Measurements from ENCODE around the gene ZNF485. TPM values are rescaled to one million over a fixed set of nuclear protein-coding genes. Genes with fewer than 3 reads are reported as not detected.
A peak's percentile ranks its signal among the peaks of the same experiment; 100 is the strongest.

Gene ZNF485
- total and polyA plus RNA-seq, 11 donors, result 0.40 to 2.6 (median 1.7) TPM

- ATAC-seq, result peak; percentile 11 to 47 (median 17)
- intact Hi-C loops (cut with DNase I), result no loop called here
- 16 to 22% (median 18%) methylated on average over 14 of the region's 14 CpGs for WGBS, 4 donors
These were observed 42.9 kb downstream of the ZNF485 start for GRCh38 chr10:43649185-43649523.

GRCh38 chr10:43653746-43654145 is 47.5 kb downstream of the ZNF485 start:
- Histone ChIP-seq H3K4me3 (no peak overlapping the region), H3K4me1 (peaks cover 0 to 8% (median 2%) of the 10 kb centered on the region in 12 donors), H3K36me3 (no peaks in the 10 kb centered on the region), H3K27ac (no peak overlapping the region), H3K9me3 (no peaks in the 10 kb centered on the region), H3K27me3 (no peaks in the 10 kb centered on the region)
- no peak for TF ChIP-seq POLR2A (IDR thresholded peaks at IDR 0.05)
- no peak for DNase-seq
- 55 to 66% (median 57%) methylated on average over 2 of the region's 2 CpGs for WGBS, 4 donors
- ATAC-seq, result no peak
- intact Hi-C loops (cut with DNase I), result no loop called here

More at GRCh38 chr10:43649185-43649523, 42.9 kb downstream of the ZNF485 start:
- TF ChIP-seq, protein P1, sequence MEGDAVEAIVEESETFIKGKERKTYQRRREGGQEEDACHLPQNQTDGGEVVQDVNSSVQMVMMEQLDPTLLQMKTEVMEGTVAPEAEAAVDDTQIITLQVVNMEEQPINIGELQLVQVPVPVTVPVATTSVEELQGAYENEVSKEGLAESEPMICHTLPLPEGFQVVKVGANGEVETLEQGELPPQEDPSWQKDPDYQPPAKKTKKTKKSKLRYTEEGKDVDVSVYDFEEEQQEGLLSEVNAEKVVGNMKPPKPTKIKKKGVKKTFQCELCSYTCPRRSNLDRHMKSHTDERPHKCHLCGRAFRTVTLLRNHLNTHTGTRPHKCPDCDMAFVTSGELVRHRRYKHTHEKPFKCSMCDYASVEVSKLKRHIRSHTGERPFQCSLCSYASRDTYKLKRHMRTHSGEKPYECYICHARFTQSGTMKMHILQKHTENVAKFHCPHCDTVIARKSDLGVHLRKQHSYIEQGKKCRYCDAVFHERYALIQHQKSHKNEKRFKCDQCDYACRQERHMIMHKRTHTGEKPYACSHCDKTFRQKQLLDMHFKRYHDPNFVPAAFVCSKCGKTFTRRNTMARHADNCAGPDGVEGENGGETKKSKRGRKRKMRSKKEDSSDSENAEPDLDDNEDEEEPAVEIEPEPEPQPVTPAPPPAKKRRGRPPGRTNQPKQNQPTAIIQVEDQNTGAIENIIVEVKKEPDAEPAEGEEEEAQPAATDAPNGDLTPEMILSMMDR (IDR thresholded peaks at IDR 0.05), result no peak
- no peak for TF ChIP-seq POLR2A (IDR thresholded peaks at IDR 0.05)
- peaks cover 2 to 35% (median 24%) of the 10 kb centered on the region in 12 donors for H3K9me3 ChIP-seq
- H3K4me1 ChIP-seq, result peaks cover 0 to 17% (median 8%) of the 10 kb centered on the region in 12 donors
- peak overlapping the region; percentile 0 to 92 (median 84) for H3K27ac ChIP-seq
- H3K36me3 ChIP-seq, result peaks cover 2 to 26% (median 20%) of the 10 kb centered on the region in 9 donors
- DNase-seq, result no peak
- peak overlapping the region; percentile 59 to 100 (median 84) for H3K4me3 ChIP-seq
- H3K27me3 ChIP-seq, result no peaks in the 10 kb centered on the region

DNA sequence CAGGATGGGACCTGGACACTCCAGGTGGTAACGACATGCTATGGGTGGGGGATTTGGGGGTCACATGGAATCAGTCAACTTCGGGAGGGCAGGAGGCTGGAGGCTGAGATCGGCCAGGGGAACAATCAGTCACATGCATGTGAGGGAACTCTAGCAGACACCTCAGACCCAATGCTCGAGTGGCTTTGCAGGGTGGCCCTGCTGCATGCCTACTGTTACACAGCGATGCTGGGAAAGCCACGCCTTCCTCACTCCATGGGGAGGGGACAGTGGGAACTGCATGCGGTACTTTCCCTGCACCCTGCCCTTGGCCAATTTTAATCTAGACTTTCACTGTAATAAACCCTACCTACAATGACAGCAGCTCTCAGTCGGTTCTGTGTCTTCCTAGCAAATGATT is 49.1 kb downstream of the ZNF485 start:
- TF ChIP-seq, protein P1 (IDR thresholded peaks at IDR 0.05), result no peak
- no peak for TF ChIP-seq POLR2A (IDR thresholded peaks at IDR 0.05)
- 79 to 87% (median 83%) methylated on average over 8 of the region's 8 CpGs for WGBS, 4 donors
- no peak overlapping the region for H3K4me3 ChIP-seq
- no peak overlapping the region for H3K27ac ChIP-seq
- no peaks in the 10 kb centered on the region for H3K9me3 ChIP-seq
- H3K4me1 ChIP-seq, result no peaks in the 10 kb centered on the region
- intact Hi-C loops (cut with DNase I), result no loop called here
- ATAC-seq (no peak), DNase-seq (no peak)
- no peaks in the 10 kb centered on the region for H3K36me3 ChIP-seq
- H3K27me3 ChIP-seq, result peaks cover 0 to 6% (median 0%) of the 10 kb centered on the region in 9 donors

- no peak overlapping the region for H3K4me3 ChIP-seq
- no peaks in the 10 kb centered on the region for H3K36me3 ChIP-seq
- peaks cover 0 to 6% (median 0%) of the 10 kb centered on the region in 12 donors for H3K9me3 ChIP-seq
- TF ChIP-seq, protein P1 (IDR thresholded peaks at IDR 0.05), result no peak
- no peak for TF ChIP-seq POLR2A (IDR thresholded peaks at IDR 0.05)
- intact Hi-C loops (cut with DNase I), result no loop called here
- WGBS, 4 donors, result 77 to 87% (median 83%) methylated on average over 8 of the region's 8 CpGs
- no peak overlapping the region for H3K27ac ChIP-seq
- DNase-seq (no peak), ATAC-seq (no peak)
- no peaks in the 10 kb centered on the region for H3K4me1 ChIP-seq
- H3K27me3 ChIP-seq, result peaks cover 0 to 6% (median 0%) of the 10 kb centered on the region in 9 donors
These were observed 52.0 kb downstream of the ZNF485 start for GRCh38 chr10:43658227-43658626.

DNA sequence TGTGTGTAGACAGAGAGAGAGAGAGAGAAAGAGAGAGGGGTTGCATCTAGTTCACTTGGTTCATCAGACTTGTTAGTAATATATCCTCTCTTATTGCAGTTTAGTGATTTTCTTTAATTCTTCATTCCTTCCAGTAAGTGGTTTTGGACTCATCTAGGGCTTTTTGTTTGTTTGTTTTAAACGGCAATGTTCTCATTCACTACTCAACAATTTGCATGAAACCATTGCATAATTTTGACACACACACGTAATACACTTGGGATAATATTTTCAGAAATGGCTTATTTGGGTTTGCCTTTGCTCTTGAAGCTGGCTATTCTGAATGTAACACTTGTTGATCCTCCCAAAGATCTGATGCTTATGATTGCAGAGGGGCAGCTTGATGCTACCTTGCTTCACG is 58.8 kb downstream of the ZNF485 start:
- Histone ChIP-seq H3K4me1 (peaks cover 0 to 8% (median 3%) of the 10 kb centered on the region in 12 donors), H3K9me3 (peaks cover 0 to 11% (median 0%) of the 10 kb centered on the region in 12 donors), H3K27ac (no peak overlapping the region), H3K36me3 (no peaks in the 10 kb centered on the region), H3K4me3 (no peak overlapping the region), H3K27me3 (peaks cover 0 to 26% (median 13%) of the 10 kb centered on the region in 9 donors)
- intact Hi-C loops (cut with DNase I), result no loop called here
- DNase-seq (no peak), ATAC-seq (no peak)
- WGBS, 4 donors, result 56 to 66% (median 57%) methylated on average over 3 of the region's 3 CpGs
- no peak for TF ChIP-seq POLR2A (IDR thresholded peaks at IDR 0.05)
- TF ChIP-seq, protein P1 (IDR thresholded peaks at IDR 0.05), result no peak
